ENCODE measurements around the gene CFLAR.
"Not testable (repeated sequence)": the region's sequence is repeated elsewhere in the genome, so short reads cannot be mapped to it uniquely, and the experiment has no call there.

Gene CFLAR

GRCh38 chr2:201149064-201149820 lies 33.3 kb downstream of the CFLAR start:
- DNase-seq (ENCODE audit: low spot score) = no peak

- DNase-seq (ENCODE audit: low spot score) = not testable (repeated sequence)
Observed at GRCh38 chr2:201149821-201150165, 33.8 kb downstream of the CFLAR start.

GRCh38 chr2:201150454-201151020 lies 34.6 kb downstream of the CFLAR start:
- DNase-seq (ENCODE audit: low spot score) = no peak

- DNase-seq (ENCODE audit: low spot score) = no peak
Observed at GRCh38 chr2:201151127-201151981, 35.4 kb downstream of the CFLAR start.

GRCh38 chr2:201152517-201152916 lies 36.6 kb downstream of the CFLAR start:
- no peak for DNase-seq (ENCODE audit: low spot score)

- no peak for DNase-seq (ENCODE audit: low spot score)
Observed at GRCh38 chr2:201152999-201153815, 37.2 kb downstream of the CFLAR start.

GRCh38 chr2:201154615-201155399 lies 38.8 kb downstream of the CFLAR start:
- no peak for DNase-seq (ENCODE audit: low spot score)

GRCh38 chr2:201156036-201156435 lies 40.1 kb downstream of the CFLAR start:
- no peak for DNase-seq (ENCODE audit: low spot score)

- no peak for DNase-seq (ENCODE audit: low spot score)
Observed at GRCh38 chr2:201156640-201157039, 40.7 kb downstream of the CFLAR start.

- no peak for DNase-seq (ENCODE audit: low spot score)
Observed at GRCh38 chr2:201157694-201158093, 41.7 kb downstream of the CFLAR start.

GRCh38 chr2:201158111-201158929 lies 42.4 kb downstream of the CFLAR start:
- DNase-seq (ENCODE audit: low spot score) = peak; percentile 69

- DNase-seq (ENCODE audit: low spot score) = no peak
Observed at GRCh38 chr2:201164166-201164565, 48.2 kb downstream of the CFLAR start.

GRCh38 chr2:201167546-201167945 lies 51.6 kb downstream of the CFLAR start:
- DNase-seq (ENCODE audit: low spot score) = no peak

GRCh38 chr2:201168496-201168895 lies 52.5 kb downstream of the CFLAR start:
- not testable (repeated sequence) for DNase-seq (ENCODE audit: low spot score)

GRCh38 chr2:201171259-201171814 lies 55.4 kb downstream of the CFLAR start:
- DNase-seq (ENCODE audit: low spot score) = no peak

- DNase-seq (ENCODE audit: low spot score) = no peak
Observed at GRCh38 chr2:201172279-201172678, 56.3 kb downstream of the CFLAR start.

- no peak for DNase-seq (ENCODE audit: low spot score)
Observed at GRCh38 chr2:201174687-201175086, 58.7 kb downstream of the CFLAR start.

GRCh38 chr2:201176081-201176481 lies 60.1 kb downstream of the CFLAR start:
- DNase-seq (ENCODE audit: low spot score) = no peak

- DNase-seq (ENCODE audit: low spot score) = no peak
Observed at GRCh38 chr2:201180010-201180409, 64.0 kb downstream of the CFLAR start.

Data from HuH-7.5 (cell line).